HG02763 (cell line): ENCODE measurements around the gene PEX6.

Experiments used
- ATAC-seq: cut with Tn5 transposase; IDR thresholded peaks from one replicate; pipeline ENCODE4 v1.9.1; 2021; ENCODE audit warnings: mild to moderate bottlenecking, moderate library complexity; ENCODE audit not compliant: unreplicated experiment

Gene PEX6

DNA sequence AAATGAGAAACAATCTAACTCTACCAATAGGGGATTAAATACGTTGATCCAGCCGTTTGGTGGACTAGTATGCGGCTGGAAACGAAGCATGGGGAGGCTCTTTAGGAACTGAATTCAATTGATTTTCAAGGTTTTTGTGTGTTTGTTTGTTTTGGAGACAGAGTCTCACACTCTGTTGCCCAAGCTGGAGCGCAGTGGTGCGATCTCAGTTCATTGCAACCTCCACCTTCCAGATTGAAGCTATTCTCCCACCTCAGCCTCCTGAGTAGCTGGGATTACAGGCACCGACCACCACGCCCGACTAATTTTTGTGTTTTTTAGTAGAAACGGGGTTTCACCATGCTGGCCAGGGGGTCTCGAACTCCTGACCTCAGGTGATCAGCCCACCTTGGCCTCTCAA lies 42.6 kb downstream of the PEX6 start:
- no peak for ATAC-seq

- ATAC-seq, result no peak
These were observed 43.7 kb downstream of the PEX6 start for GRCh38 chr6:42935322-42935721.

- no peak for ATAC-seq
These were observed 45.8 kb downstream of the PEX6 start for GRCh38 chr6:42933205-42933604.

GRCh38 chr6:42932412-42932811 lies 46.6 kb downstream of the PEX6 start:
- ATAC-seq, result no peak

GRCh38 chr6:42929821-42930360 lies 49.1 kb downstream of the PEX6 start:
- ATAC-seq, result peak; percentile 43

- ATAC-seq, result peak; percentile 76
These were observed 49.8 kb downstream of the PEX6 start, which contains the start of gene CNPY3 for GRCh38 chr6:42928986-42929820. Gene CNPY3 (plus strand): TSS chr6:42929480. CDS start chr6:42929571, 91 bp downstream.

GRCh38 chr6:42925248-42925857 lies 53.6 kb downstream of the PEX6 start:
- no peak for ATAC-seq

DNA sequence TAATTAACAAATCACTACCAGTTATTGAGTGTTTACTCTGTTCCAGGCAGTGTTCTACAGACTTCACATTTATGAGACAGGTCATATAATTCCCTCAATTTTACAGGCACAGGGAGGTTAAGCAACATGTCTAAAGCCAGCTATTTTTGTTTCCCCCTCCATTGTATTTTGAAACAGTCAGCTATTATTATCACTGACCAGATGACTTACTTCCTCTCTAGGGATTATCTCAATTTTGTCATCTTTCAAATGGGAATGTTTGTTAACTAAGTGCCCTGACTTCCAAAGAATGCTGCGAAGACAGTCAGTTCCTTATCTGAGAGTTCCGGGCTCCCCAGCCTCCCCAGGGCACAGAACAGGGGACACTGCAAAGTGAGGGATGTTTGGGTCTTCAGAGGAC lies 55.3 kb downstream of the PEX6 start:
- no peak for ATAC-seq

DNA sequence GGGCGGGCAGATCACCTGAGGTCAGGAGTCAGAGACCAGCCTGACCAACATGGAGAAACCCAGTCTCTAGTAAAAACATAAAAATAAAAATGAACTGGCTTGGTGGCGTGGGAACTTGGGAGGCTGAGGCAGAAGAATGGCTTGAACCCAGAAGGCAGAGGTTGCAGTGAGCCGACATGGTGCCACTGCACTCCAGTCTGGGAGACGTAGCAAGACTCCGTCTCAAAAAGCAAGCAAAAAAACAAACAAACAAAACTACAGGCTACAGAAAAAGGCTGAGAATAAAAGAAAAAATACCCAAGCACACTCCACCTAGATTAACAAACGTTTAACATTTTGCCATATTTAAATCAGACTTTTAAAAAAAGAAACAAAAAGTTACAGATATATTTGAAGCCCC lies 57.2 kb downstream of the PEX6 start:
- no peak for ATAC-seq

DNA sequence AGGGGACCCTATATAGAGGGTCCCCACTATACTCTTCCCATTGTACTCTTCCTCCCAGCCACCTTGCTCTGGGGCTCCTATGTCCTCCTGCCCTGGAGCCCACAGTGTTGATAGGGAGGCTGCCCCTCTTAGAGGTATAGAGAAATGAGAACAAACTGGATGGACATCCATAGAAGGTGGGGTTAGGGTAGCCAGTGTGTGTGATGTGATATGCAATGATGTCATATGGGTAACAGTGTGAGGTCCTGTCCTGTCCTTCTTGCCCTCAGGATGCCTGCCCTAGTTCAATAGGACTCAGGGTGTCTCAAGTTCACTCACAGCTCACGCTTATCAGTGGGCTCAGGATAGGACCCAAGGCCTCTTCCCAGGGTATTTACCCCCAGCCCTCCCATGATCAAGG lies 62.7 kb downstream of the PEX6 start:
- ATAC-seq, result no peak

DNA sequence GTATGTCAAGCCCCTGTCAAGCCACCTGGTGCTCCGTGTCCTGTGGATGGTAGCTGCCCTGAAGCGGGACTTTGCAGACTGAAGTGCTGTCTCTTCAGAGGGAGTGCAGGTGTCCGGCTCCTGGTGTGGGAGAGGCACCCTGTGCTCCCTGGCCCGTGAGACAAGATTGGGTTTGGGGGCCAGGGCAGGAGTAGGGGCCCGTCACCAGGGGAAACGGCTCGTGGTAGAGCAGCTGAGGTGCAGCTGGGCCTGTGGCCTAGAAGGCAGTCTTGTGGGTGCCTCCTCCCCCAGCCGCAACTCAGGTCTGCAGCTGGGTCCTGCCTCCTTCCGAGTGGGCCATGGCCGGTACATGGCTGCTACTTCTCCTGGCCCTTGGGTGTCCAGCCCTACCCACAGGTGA lies 63.2 kb downstream of the PEX6 start, which contains the start of gene PTCRA:
Gene PTCRA (plus strand): TSS at position 322 of the 400 bp plus-strand sequence. CDS start 17 bp downstream, at position 339.
- ATAC-seq, result no peak

DNA sequence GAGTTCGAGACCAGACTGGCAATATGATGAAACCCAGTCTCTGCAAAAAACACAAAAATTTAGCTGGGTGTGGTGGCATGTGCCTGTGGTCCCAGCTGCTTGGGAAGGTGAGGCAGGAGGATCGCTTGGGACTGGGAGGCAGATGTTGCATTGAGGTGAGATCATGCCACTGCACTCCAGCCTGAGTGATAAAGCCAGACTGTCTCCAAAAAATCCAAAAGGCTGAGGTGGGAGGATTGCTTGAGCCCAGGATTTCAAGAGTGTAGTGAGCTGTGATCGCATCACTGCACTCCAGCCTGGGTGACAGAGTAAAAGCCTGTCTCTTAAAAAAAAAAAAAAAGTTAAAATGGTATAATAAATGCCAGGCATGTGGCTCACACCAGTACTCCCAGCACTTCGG lies 64.4 kb downstream of the PEX6 start:
- ATAC-seq, result no peak
